NB4 (cell line): ENCODE data around the gene NDST4.

Experiments used
- MYC ChIP-seq: IDR thresholded peaks from 2 replicates; pipeline ENCODE4 v1.6.1; 2011; ENCODE audit warnings: low read depth, low read length
- POLR2A ChIP-seq: IDR thresholded peaks from 2 replicates; pipeline ENCODE4 v1.6.1; 2011; ENCODE audit warnings: mild to moderate bottlenecking; ENCODE audit not compliant: insufficient read length; ENCODE audit errors: extremely low read depth
- TF ChIP-seq, protein P1 (sequence below): IDR thresholded peaks from one replicate; pipeline ENCODE4 v1.5.1; 2012; ENCODE audit warnings: low read depth, low read length
- TF ChIP-seq, protein P2 (sequence below): IDR thresholded peaks from 2 replicates; pipeline ENCODE4 v1.6.1; 2011; ENCODE audit warnings: low read depth, low read length

DNA sequence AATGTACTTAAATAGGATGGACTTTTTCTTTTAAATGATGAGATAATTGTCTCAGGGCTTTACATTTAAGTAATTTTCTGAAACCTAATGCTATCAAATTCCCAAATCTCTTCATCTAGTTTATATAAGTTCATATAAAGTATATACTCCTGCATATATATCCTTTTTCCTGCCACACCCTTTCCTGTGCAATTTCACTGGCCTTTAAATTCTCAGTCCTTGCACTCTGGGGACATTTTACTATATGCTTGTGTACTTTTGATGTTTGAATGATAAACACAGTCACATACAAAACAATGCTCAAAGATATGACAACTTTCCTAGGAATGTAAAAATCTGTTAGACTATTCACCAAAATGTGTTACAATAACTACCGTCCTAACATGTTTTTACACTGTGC is 60.1 kb downstream of the NDST4 start:
- TF ChIP-seq POLR2A (no peak), MYC (no peak)
- TF ChIP-seq, protein P1, sequence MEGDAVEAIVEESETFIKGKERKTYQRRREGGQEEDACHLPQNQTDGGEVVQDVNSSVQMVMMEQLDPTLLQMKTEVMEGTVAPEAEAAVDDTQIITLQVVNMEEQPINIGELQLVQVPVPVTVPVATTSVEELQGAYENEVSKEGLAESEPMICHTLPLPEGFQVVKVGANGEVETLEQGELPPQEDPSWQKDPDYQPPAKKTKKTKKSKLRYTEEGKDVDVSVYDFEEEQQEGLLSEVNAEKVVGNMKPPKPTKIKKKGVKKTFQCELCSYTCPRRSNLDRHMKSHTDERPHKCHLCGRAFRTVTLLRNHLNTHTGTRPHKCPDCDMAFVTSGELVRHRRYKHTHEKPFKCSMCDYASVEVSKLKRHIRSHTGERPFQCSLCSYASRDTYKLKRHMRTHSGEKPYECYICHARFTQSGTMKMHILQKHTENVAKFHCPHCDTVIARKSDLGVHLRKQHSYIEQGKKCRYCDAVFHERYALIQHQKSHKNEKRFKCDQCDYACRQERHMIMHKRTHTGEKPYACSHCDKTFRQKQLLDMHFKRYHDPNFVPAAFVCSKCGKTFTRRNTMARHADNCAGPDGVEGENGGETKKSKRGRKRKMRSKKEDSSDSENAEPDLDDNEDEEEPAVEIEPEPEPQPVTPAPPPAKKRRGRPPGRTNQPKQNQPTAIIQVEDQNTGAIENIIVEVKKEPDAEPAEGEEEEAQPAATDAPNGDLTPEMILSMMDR: no peak
- TF ChIP-seq, protein P2, sequence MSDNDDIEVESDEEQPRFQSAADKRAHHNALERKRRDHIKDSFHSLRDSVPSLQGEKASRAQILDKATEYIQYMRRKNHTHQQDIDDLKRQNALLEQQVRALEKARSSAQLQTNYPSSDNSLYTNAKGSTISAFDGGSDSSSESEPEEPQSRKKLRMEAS: no peak
